Neural progenitor cell (in vitro differentiated cells): ENCODE measurements around the gene HK2. TPM values are rescaled to one million over a fixed set of nuclear protein-coding genes. Genes with fewer than 3 reads are reported as not detected.

ENCODE experiments used
- DNase-seq: peaks from one replicate; pipeline ENCODE4 v3.0.0-alpha.2; 2016; ENCODE audit warnings: low spot score
- H2AFZ ChIP-seq: fragments of 200-600 bp; sonication (generic); replicated peaks from 2 replicates; pipeline ENCODE4 v1.6.1; 2016; ENCODE audit warnings: antibody characterized with exemption
- H3F3A ChIP-seq: fragments of 200-600 bp; sonication (generic); 2 replicates; pipeline ENCODE4 v1.6.1; 2016; ENCODE audit warnings: antibody characterized with exemption, low read depth
- H3K27ac ChIP-seq: fragments of 200-600 bp; sonication (generic); 2 replicates; pipeline ENCODE4 v1.5.1; 2016; ENCODE audit warnings: mild to moderate bottlenecking
- H3K27me3 ChIP-seq: fragments of 200-600 bp; sonication (generic); 2 replicates; pipeline ENCODE4 v1.6.1; 2016; ENCODE audit warnings: mild to moderate bottlenecking, moderate library complexity
- H3K36me3 ChIP-seq: fragments of 200-600 bp; sonication (generic); 2 replicates; pipeline ENCODE4 v1.5.1; 2016
- H3K4me1 ChIP-seq: fragments of 200-600 bp; sonication (generic); 2 replicates; pipeline ENCODE4 v1.6.1; 2016; ENCODE audit warnings: mixed run types
- H3K4me2 ChIP-seq: fragments of 200-600 bp; sonication (generic); 2 replicates; pipeline ENCODE4 v1.6.1; 2016
- H3K4me3 ChIP-seq: fragments of 200-600 bp; sonication (generic); 2 replicates; pipeline ENCODE4 v1.5.1; 2016
- H3K79me2 ChIP-seq: fragments of 200-600 bp; sonication (generic); 2 replicates; pipeline ENCODE4 v1.6.1; 2016; ENCODE audit warnings: low read depth
- H3K9ac ChIP-seq: fragments of 200-600 bp; sonication (generic); 2 replicates; pipeline ENCODE4 v1.6.1; 2016
- H3K9me3 ChIP-seq: fragments of 200-600 bp; sonication (generic); 2 replicates; pipeline ENCODE4 v1.5.1; 2016; ENCODE audit warnings: low read depth
- H4K20me1 ChIP-seq: fragments of 200-600 bp; sonication (generic); 2 replicates; pipeline ENCODE4 v1.6.1; 2016; ENCODE audit warnings: low read depth
- H3K27ac Mint-ChIP-seq: 3 replicates; pipeline ENCODE4 v1.8.0; 2021; ENCODE audit warnings: mixed read lengths
- H3K27me3 Mint-ChIP-seq: 2 replicates; pipeline ENCODE4 v1.8.0; 2022; ENCODE audit warnings: low read depth, mild to moderate bottlenecking, inconsistent platforms, moderate library complexity, mixed read lengths; ENCODE audit not compliant: insufficient read depth
- H3K36me3 Mint-ChIP-seq: 3 replicates; pipeline ENCODE4 v1.8.0; 2021; ENCODE audit warnings: mixed read lengths
- H3K4me1 Mint-ChIP-seq: 3 replicates; pipeline ENCODE4 v1.8.0; 2021; ENCODE audit warnings: mixed read lengths
- H3K4me3 Mint-ChIP-seq: 3 replicates; pipeline ENCODE4 v1.8.0; 2021; ENCODE audit warnings: mild to moderate bottlenecking, moderate library complexity, mixed read lengths
- H3K9me3 Mint-ChIP-seq: 3 replicates; pipeline ENCODE4 v1.8.0; 2020; ENCODE audit warnings: mixed read lengths
- EZH2 ChIP-seq: fragments of 200-600 bp; sonication (generic); IDR thresholded peaks from 2 replicates; pipeline ENCODE4 v1.6.1; 2017; ENCODE audit warnings: antibody characterized with exemption, mild to moderate bottlenecking, moderate library complexity
- EZH2phosphoT487 ChIP-seq: fragments of 200-600 bp; sonication (generic); IDR thresholded peaks from 2 replicates; pipeline ENCODE4 v1.6.1; 2017; ENCODE audit warnings: antibody characterized with exemption
- total RNA-seq: library from RNA; depleted of rRNA; stranded (reverse); fragments of >200 nt; gene quantifications from 2 replicates; pipeline ENCODE4 v1.2.3, GENCODE V29; 2015; ENCODE audit warnings: low replicate concordance
- TF ChIP-seq, protein P1 (sequence below): fragments of 200-600 bp; sonication (generic); IDR thresholded peaks from 2 replicates; pipeline ENCODE4 v1.5.1; 2017; ENCODE audit warnings: antibody characterized with exemption, mild to moderate bottlenecking

HK2 gene
- total RNA-seq, 1 donor from 2014 or later: 61.8 TPM

- Mint-ChIP-seq H3K4me1 (no peaks in the 10 kb centered on the region), H3K9me3 (peaks cover 2% of the 10 kb centered on the region), H3K27ac (no peak overlapping the region), H3K36me3 (no peaks in the 10 kb centered on the region), H3K27me3 (peaks cover 4% of the 10 kb centered on the region), H3K4me3 (no peak overlapping the region)
- H3K4me1 ChIP-seq: no peaks in the 10 kb centered on the region
- peak overlapping the region; percentile 71 for H2AFZ ChIP-seq
- no peak overlapping the region for H3K9ac ChIP-seq
- H3F3A ChIP-seq: no peaks in the 10 kb centered on the region
- H3K9me3 ChIP-seq: no peaks in the 10 kb centered on the region
- H3K36me3 ChIP-seq: no peaks in the 10 kb centered on the region
- no peak overlapping the region for H3K27ac ChIP-seq
- H3K79me2 ChIP-seq: no peaks in the 10 kb centered on the region
- peaks cover 21% of the 10 kb centered on the region for H3K27me3 ChIP-seq
- H3K4me2 ChIP-seq: peak overlapping the region; percentile 31
- no peaks in the 10 kb centered on the region for H4K20me1 ChIP-seq
- TF ChIP-seq, protein P1, sequence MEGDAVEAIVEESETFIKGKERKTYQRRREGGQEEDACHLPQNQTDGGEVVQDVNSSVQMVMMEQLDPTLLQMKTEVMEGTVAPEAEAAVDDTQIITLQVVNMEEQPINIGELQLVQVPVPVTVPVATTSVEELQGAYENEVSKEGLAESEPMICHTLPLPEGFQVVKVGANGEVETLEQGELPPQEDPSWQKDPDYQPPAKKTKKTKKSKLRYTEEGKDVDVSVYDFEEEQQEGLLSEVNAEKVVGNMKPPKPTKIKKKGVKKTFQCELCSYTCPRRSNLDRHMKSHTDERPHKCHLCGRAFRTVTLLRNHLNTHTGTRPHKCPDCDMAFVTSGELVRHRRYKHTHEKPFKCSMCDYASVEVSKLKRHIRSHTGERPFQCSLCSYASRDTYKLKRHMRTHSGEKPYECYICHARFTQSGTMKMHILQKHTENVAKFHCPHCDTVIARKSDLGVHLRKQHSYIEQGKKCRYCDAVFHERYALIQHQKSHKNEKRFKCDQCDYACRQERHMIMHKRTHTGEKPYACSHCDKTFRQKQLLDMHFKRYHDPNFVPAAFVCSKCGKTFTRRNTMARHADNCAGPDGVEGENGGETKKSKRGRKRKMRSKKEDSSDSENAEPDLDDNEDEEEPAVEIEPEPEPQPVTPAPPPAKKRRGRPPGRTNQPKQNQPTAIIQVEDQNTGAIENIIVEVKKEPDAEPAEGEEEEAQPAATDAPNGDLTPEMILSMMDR: no peak
- no peak for TF ChIP-seq EZH2phosphoT487
- no peak for TF ChIP-seq EZH2
- DNase-seq: peak; percentile 50
- no peak overlapping the region for H3K4me3 ChIP-seq
Observed at GRCh38 chr2:74908748-74909444, 75.0 kb downstream of the HK2 start.

DNA sequence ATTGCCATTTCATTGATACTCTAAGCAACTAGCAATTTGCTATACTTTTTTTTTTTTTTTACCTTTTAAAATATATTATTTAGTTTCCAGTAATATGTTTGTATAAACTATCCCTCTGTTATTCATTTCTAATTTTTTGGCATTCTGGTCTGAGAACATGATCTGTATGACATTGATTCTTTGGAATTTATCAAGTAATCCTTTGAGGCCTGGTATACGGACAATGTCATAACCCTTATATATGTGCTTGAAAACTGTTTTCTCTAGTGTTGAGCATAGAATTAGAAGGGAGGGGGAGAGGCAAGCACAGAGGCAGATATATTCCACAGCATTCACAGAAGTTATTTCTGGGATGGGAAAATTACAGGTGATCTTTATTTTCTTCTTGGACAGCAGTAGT is 76.3 kb downstream of the HK2 start:
- peaks cover 4% of the 10 kb centered on the region for H3K27me3 Mint-ChIP-seq
- no peaks in the 10 kb centered on the region for H3F3A ChIP-seq
- H3K27ac Mint-ChIP-seq: no peak overlapping the region
- H3K4me1 Mint-ChIP-seq: no peaks in the 10 kb centered on the region
- H2AFZ ChIP-seq: no peak overlapping the region
- no peaks in the 10 kb centered on the region for H3K36me3 Mint-ChIP-seq
- H3K36me3 ChIP-seq: no peaks in the 10 kb centered on the region
- no peak overlapping the region for H3K4me3 ChIP-seq
- no peak for DNase-seq
- no peaks in the 10 kb centered on the region for H3K9me3 ChIP-seq
- H3K4me2 ChIP-seq: no peak overlapping the region
- no peaks in the 10 kb centered on the region for H3K4me1 ChIP-seq
- peaks cover 21% of the 10 kb centered on the region for H3K27me3 ChIP-seq
- no peak overlapping the region for H3K27ac ChIP-seq
- TF ChIP-seq, protein P1: no peak
- TF ChIP-seq EZH2 (no peak), EZH2phosphoT487 (no peak)
- H3K79me2 ChIP-seq: no peaks in the 10 kb centered on the region
- H4K20me1 ChIP-seq: no peaks in the 10 kb centered on the region
- H3K9ac ChIP-seq: no peak overlapping the region
- H3K9me3 Mint-ChIP-seq: peaks cover 2% of the 10 kb centered on the region
- H3K4me3 Mint-ChIP-seq: no peak overlapping the region

GRCh38 chr2:74911061-74911460 is 77.1 kb downstream of the HK2 start:
- Histone ChIP-seq H3K27ac (no peak overlapping the region), H3K4me3 (no peak overlapping the region), H3K9ac (no peak overlapping the region), H3K4me2 (no peak overlapping the region), H3K36me3 (no peaks in the 10 kb centered on the region), H3K27me3 (peaks cover 21% of the 10 kb centered on the region), H3K9me3 (no peaks in the 10 kb centered on the region), H3F3A (no peaks in the 10 kb centered on the region), H3K79me2 (no peaks in the 10 kb centered on the region), H3K4me1 (no peaks in the 10 kb centered on the region), H2AFZ (no peak overlapping the region), H4K20me1 (no peaks in the 10 kb centered on the region)
- TF ChIP-seq EZH2phosphoT487: no peak
- TF ChIP-seq EZH2: no peak
- TF ChIP-seq, protein P1: no peak
- H3K27ac Mint-ChIP-seq: no peak overlapping the region
- H3K4me3 Mint-ChIP-seq: no peak overlapping the region
- no peak for DNase-seq
- peaks cover 4% of the 10 kb centered on the region for H3K27me3 Mint-ChIP-seq
- H3K36me3 Mint-ChIP-seq: no peaks in the 10 kb centered on the region
- no peaks in the 10 kb centered on the region for H3K4me1 Mint-ChIP-seq
- H3K9me3 Mint-ChIP-seq: no peaks in the 10 kb centered on the region
